Fibroblast of upper back skin (primary cell): ENCODE data around the gene AKT1.

Experiments used
- DNase-seq: peaks from one replicate; pipeline ENCODE4 v3.0.0-alpha.2; 2013

AKT1 gene

DNA sequence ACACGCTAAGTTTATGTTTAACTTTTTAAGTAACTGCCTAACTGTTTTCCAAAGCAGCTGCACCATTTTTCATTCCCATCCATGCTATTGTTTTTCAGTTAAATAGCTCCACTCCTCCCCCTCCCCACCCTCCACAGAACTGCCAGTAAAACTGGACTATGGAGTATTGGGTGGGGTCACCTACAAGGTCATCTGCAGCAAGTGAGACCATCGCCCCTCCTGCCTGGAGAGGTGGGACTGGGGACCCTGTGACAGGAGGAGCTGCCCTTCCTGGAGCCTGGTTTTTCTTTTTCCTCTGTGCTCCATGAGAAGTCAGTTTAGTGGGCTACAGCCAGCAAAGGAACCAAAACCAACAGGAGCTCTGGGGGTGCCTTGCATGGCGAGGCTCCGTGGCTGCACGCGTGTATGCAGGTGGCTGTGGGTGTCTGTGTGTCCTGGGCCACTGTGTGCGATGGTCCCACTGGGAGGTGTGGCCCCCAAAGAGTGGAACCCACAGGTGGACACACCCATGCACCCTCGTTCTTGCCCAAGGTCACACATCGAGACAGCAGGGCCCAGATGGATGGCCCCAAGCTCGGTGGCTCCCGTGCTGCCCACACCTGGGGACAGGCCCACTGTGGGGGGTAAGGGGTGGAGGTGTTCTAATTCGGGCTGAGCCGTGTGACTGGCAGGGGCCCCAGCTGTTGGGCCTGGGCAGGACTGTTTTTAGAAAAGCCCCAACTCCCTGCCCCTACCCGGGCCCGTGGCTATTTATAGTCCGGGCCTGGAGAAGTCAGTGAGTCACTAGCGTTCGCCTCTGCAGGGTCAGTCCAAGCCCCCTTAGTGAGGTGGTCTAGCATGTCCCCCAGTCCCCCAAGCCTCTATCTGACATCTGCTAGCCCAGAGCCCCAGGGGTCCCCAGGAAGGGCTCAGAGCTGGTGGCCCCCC lies 73.8 kb downstream of the AKT1 start:
- DNase-seq = no peak
